Activated CD4-positive, alpha-beta T cell treated with anti-CD3 and anti-CD28 coated beads, Interleukin-10, Interleukin-2, amounts not matched to agents 100 ng/mL and 50 ng/mL, durations not matched to agents 16 hours and 8 hours (primary cell): ENCODE data around the gene MARK2.

ENCODE experiments used
- DNase-seq: peaks from one replicate; pipeline ENCODE4 v3.0.0-alpha.2; 2020

The MARK2 gene

DNA sequence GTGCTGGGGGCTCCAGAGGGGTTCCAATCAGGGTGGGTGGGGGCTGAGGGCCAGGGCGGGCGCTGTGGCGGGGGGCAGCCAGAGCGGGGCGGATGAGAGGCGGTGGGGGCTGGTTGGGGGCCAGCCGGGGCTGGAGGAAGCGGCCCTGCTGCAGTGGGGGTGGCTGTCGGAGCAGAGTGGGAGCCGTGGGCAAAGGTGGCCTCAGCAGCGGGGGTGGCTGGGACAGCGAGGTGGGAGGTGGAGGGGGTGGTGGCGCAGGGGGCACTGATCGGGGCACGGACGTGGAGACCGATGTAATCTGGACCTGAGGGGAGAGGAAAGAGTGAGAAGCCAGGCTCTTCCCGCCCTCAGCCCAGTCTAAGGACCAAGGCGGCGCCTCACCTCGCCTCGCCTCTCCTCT is 73.0 kb downstream of the MARK2 start:
- no peak for DNase-seq

- no peak for DNase-seq
These were observed 73.8 kb downstream of the MARK2 start for GRCh38 chr11:63912678-63913077.

DNA sequence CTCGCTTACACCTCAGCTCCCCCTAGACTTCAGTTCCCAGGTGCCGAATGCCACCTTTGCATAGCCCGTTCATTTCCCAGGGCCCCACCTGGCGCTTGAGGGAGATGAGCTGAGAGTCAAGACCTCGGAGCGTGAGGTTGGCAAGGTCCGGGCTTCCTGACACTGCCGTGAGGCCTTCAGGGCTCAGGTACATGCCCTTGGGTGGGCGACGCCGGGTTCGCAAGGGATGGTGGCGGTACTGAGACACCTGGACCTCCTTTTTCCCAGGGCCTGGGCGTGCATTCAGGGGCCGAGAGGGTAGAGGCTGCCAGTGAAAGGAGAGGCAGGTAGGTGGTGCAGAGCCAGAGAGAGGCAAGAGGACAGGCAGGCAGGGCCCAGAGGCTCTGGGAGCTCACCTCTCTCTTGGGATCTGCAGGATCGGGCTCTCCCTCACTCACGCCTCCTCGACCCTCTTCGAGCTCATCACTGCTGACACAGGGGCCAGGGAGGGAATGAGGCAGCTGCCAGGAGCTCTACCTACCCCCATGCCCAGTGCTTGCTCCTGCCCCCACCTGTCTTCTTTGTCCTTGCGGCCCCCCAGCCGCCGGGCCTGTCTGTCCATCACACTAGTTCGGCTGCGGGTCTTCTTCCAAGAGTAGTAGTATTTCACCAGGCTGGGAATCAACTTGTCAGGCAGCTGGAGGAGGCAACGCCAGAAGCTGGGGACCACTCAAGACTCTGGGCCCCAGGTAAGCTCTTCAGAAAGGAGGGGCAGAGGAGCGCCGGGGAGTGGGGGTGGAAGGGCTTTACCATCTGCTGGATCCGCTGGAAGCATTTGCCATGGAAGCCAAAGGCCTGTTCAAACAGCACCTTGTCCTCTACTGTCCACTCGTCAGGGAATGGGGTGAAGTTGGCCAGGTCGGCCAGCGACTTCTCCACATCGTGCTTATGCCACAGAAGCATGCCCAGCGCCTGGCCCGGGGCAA is 75.2 kb downstream of the MARK2 start:
- DNase-seq = no peak

DNA sequence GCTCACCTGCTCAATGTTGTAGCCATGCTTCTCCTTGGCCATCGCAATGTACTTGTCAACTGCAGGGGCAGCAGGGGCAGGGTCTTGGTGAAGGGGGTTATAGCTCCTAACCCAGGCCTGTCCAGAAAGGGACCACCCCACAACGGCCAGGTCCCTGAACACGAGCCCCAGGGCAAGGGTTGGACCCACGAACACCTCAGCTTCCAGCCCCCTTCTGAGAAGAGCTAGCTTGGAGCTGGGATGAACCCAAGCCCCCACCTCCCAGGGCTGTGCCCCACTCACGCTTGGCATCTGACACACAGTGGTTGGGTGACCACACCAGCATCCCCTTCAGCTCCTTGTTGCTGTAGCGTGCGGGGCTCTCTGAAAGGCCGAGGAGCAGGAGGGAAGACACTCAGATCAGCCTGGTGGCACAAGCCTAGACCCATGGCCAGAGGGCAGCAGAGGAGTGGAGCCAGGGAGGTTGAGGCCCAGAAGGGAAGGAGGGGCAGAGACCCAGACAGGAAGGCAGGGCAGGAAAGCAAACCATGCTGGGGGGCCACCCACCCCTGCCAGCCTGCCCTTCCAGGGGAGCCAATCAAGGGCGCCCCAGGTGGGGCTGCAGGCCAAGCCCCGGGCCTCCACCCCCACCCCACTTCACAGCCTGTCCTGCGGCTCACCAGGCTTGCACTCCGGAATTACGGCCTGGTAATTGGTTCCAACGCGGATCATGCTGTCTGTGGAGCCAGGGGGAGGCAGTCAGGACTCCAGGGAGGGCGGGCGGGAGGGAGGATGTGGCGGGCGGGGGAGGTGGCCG is 76.2 kb downstream of the MARK2 start:
- no peak for DNase-seq

DNA sequence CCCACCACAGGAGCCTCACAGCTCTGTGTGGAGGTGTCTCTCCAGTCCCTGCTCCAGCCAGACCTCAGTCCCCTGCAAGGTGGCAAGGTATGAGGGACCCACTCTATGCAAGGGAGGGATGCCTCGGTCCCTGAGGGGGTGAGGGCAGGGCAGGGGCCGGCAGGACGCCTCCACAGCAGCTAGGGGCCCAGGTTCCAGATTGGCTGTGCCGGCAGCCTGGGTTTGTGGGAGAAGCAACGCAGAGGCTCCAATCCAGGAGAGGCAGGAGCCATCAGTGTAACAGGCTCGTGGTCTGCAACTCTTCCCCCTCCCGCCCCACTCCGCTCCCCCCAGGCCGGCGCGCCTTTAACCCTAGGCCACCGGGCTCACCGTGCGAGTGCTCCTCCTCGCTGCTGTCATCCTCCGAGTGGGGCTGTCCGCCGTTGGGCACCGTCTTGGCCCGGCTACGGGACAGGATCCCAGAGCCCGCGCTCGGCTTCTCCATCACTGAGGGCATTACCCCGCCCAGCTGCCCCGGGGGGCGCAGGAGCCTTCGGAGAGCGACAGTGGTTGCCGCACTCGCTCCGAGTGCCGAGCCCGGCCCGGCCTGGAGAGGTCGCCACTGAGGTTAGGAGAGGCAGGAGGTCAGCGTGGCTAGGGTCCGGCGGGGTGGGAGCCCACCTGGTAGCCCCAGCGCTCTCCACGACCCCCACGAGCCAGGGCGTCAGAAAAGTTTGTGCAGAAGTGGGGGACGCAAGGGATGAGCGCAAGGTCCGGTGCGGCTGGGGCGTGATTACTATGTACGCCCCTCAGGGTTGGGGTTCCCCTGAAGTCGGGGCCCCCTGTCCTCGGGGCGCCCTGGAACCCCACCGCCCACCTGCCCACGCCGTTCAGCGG is 77.3 kb downstream of the MARK2 start:
- DNase-seq = peak; percentile 32

- peak; percentile 61 for DNase-seq
These were observed 78.2 kb downstream of the MARK2 start, which contains the start of gene RCOR2 for GRCh38 chr11:63916837-63917691. Gene RCOR2, minus strand, starts transcription at chr11:63917164. Its CDS starts 708 bp downstream, at chr11:63916456.

DNA sequence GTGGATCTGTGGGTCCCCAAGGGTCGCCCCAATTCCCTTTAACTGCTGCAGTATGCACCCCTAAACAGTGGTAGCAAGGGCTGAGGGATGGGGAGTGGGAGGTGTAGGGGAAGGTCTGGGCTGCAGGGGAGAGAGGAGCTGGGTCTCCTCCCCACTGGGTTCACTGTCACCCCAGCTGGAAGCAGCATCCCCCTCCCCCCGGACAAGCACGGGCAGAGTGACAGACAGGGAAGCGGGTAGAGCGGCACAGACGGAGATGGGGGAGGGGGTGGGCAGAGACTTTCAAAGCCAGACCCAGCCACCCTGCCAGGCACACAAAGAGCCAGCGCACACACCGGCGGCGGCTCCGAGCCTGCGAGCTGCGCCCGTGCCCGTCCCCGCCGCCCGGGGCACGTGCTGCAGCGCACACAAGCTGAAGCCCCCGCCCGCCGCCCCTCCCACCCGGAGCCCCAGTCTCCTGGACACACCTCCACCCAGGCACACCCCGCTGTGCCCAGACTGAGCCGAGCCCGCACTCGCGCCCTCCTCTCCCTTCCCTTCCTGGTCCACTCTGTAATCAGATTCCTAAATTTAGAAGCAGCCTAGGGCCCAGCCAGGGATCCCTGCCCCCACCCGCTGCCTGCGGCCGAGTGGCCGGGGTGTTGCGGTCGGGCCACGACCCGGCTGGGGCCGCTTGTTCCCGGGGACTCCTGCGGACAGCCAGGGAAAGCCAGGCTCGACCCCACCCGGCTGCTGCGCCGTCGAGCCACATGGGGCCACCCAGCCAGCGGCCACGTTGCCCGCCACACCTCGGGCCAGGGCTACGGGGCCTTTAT is 79.0 kb downstream of the MARK2 start:
- peak; percentile 26 for DNase-seq

DNA sequence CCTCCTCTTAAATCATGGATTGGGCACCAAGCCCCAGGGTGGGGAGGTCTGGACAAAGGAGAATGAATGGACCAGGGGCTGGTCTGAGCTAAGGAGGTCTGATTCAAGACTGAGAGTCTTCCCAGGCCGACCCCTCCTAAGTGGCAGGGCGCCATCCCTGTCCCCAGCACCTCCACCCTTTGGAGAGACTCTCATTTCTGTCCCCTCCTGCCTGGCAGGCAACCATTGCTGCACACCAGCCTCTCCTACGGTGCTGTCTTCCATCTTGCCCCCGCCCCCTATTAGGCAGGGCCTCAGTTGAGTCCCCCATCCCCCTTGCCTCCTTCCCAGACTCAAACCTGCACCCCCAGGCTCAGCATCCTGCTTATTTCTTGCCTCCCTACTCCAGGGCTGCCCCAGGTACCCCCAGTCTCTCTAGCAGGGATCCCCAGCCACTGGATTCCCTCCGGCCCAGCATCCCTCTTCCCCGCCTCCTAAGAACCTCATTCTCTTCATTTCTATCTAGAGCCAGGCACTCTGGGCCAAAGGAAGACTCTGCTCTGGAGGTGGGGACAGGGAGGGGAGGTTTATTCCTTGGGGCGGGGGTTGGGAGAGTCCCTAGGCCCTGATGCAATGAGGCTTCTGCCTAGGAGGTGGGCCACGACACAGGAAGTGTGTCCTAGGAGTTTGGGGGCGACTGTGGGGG is 79.7 kb downstream of the MARK2 start:
- no peak for DNase-seq

- DNase-seq = no peak
These were observed 80.6 kb downstream of the MARK2 start for GRCh38 chr11:63919267-63920125.

- no peak for DNase-seq
These were observed 81.4 kb downstream of the MARK2 start for GRCh38 chr11:63920126-63920938.

DNA sequence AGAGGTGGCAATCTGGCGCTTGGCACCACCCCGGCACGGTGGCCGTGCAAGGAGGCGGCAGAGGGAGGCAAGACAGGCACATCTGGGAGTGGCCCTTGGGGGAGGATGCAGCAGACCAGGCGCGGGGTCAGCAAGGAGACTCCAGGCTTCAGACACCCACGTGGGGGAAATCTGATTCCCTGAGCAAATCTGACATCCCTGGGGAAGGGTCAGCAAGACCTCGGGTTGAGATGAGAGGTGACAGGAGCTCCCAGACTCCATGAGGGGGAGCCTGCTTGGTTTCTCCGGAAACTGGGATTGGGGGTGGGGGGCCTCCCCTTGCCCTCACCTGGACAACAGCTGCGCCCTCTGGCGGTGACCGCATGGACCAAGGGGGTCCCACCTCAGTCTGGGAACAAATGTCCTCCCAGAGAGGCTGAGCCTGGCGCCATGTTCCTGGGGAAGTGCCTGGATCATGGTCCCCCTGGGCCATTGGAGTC is 82.1 kb downstream of the MARK2 start:
- peak; percentile 39 for DNase-seq

- DNase-seq = no peak
These were observed 83.8 kb downstream of the MARK2 start for GRCh38 chr11:63922673-63923192.

DNA sequence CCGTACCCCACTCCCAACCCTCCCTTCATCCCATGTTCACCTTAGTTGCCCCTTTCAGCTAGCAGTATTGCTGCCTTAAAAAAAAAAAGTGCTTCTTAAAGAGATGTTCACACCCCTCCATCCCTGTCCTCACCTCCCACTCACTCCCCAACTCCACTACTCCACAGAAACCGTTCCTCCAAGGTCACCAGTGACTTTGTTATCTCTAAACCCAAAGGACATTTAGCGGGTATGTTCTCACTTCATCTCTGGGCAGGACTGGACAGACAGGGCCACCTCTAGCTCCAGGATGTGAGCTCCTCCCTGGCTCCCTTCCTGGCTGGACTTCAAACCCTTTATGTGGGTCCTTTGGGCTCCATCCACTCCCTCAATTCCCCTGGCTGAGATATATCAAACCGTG is 84.4 kb downstream of the MARK2 start:
- no peak for DNase-seq

DNA sequence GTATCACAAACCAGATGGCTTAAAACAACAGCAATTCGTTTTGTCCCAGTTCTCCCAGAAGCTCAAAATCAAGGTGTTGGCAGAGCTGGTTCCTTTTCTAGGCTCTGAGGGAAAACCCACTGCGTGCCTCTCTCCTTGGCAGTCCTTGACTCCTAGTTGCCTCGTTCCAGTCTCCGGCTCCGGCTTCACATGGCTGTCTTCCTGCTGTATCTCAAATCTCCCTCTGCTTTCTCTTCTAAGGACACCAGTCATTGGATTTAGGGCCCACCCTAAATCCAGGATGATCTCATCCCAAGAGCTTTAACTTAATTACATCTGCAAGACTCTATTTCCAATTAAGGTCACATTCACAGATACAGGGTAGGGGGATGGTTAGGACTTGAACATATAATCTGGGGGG is 90.7 kb downstream of the MARK2 start:
- no peak for DNase-seq

- no peak for DNase-seq
These were observed 92.1 kb downstream of the MARK2 start for GRCh38 chr11:63931045-63931444.

DNA sequence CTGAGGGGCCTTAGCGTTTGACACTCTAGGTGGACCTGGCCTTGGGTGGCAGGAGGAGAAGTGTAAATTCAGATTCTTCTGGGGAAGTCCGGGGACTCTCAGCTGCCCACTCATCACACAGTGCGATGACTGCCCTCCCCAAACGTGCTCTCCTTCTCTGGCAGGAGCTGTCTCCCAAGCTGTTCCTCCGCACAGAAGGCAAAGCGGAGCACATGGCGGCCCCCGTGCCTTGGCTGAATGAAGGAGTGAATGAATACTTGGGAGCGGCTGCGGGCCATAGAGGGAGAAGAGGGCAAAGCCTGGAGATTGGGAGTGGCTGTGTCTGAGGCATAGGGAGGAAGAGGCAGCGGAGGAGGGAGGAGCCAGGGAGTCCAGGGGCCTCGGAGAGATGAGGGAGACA is 93.0 kb downstream of the MARK2 start:
- no peak for DNase-seq

DNA sequence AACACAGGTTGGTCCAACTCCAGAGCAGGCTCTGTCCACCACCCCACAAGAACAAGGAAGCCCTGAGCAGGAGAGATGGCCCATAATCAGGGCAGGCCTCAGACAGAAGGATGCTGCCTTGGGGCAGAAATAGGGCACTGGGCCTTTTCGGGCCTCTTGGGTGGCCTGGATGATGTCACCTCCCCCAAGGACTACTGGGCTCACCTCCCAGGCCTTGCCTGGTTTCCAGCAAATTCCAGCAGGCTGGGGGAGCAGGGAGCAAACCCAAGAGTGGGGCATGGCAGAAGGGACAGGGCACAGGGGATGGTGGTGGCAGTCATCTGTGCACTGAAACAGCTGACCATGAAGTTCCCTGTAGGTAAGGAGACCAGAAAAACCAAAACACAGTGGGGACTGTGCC is 94.5 kb downstream of the MARK2 start:
- DNase-seq = no peak
